ENCODE data around the gene AGA.

The AGA gene

DNA sequence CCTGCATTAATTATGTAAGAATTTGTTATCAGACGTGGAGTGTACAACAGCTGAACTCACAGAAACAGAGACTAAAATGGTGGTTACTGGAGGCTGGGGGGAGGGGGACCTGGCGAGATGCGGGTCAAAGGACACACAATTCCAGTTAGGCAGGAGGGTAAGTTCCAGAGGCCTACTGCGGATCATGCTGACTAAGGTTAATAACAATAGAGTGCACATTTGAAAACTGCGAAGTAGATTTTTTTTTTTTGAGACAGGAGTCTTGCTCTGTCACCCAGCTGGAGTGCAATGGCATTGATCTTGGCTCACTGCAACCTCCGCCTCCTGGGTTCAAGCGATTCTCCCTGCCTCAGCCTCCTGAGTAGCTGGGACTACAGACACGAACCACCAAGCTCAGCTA is 7.6 kb downstream of the AGA start:
- Histone ChIP-seq H3K4me1 (ENCODE audit: low read length) (no peaks in the 10 kb centered on the region), H3K27me3 (replicated peaks; ENCODE audit: insufficient read depth, low read length) (no peaks in the 10 kb centered on the region), H3K36me3 (replicated peaks; ENCODE audit: insufficient read depth, low read length) (no peaks in the 10 kb centered on the region), H4K20me1 (ENCODE audit: insufficient read depth, low read length) (no peaks in the 10 kb centered on the region), H3K4me2 (ENCODE audit: low read depth, low read length) (no peak overlapping the region), H2AFZ (ENCODE audit: low read length) (no peak overlapping the region), H3F3A (ENCODE audit: insufficient read depth, low read length) (no peaks in the 10 kb centered on the region), H3K9ac (ENCODE audit: low read length) (no peak overlapping the region), H3K27ac (ENCODE audit: low read length) (no peak overlapping the region), H3K9me2 (replicated peaks; ENCODE audit: insufficient read depth, low read length) (no peaks in the 10 kb centered on the region), H3K9me3 (replicated peaks; ENCODE audit: insufficient read depth, low read length) (no peaks in the 10 kb centered on the region), H3K79me2 (ENCODE audit: low read length) (no peaks in the 10 kb centered on the region), H3K4me3 (ENCODE audit: low read length) (no peak overlapping the region)
- TF ChIP-seq EZH2 (optimal IDR thresholded peaks at IDR 0.05; ENCODE audit: low read depth, low read length): no peak
- TF ChIP-seq EZH2phosphoT487 (IDR thresholded peaks at IDR 0.05; ENCODE audit: low read length): no peak
- TF ChIP-seq, protein P1, sequence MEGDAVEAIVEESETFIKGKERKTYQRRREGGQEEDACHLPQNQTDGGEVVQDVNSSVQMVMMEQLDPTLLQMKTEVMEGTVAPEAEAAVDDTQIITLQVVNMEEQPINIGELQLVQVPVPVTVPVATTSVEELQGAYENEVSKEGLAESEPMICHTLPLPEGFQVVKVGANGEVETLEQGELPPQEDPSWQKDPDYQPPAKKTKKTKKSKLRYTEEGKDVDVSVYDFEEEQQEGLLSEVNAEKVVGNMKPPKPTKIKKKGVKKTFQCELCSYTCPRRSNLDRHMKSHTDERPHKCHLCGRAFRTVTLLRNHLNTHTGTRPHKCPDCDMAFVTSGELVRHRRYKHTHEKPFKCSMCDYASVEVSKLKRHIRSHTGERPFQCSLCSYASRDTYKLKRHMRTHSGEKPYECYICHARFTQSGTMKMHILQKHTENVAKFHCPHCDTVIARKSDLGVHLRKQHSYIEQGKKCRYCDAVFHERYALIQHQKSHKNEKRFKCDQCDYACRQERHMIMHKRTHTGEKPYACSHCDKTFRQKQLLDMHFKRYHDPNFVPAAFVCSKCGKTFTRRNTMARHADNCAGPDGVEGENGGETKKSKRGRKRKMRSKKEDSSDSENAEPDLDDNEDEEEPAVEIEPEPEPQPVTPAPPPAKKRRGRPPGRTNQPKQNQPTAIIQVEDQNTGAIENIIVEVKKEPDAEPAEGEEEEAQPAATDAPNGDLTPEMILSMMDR (IDR thresholded peaks at IDR 0.05; ENCODE audit: low read length): no peak
- DNase-seq: no peak

DNA sequence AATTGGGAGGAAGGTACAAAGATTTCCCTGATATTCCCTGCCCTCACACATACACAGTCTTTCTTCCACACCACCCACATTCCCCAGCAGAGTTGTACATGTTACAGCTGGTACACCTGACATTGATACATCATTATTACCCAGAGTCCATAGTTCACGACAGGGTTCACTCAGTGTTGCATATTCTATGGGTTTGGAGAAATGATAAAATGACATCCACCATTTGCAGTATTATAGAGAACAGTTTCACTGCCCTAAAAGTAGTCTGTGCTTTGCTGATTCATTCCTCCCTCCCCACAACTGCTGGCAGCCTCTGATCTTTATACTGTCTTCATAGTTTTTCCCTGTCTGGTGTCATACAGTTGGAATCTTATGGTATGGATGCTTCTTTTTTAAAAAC is 15.0 kb downstream of the AGA start:
- no peaks in the 10 kb centered on the region for H3K4me1 ChIP-seq (ENCODE audit: low read length)
- H3K9ac ChIP-seq (ENCODE audit: low read length): no peak overlapping the region
- H3K27ac ChIP-seq (ENCODE audit: low read length): no peak overlapping the region
- H2AFZ ChIP-seq (ENCODE audit: low read length): no peak overlapping the region
- no peak overlapping the region for H3K4me2 ChIP-seq (ENCODE audit: low read depth, low read length)
- H3K9me3 ChIP-seq (replicated peaks; ENCODE audit: insufficient read depth, low read length): no peaks in the 10 kb centered on the region
- TF ChIP-seq, protein P1 (IDR thresholded peaks at IDR 0.05; ENCODE audit: low read length): no peak
- no peak for TF ChIP-seq EZH2phosphoT487 (IDR thresholded peaks at IDR 0.05; ENCODE audit: low read length)
- TF ChIP-seq EZH2 (optimal IDR thresholded peaks at IDR 0.05; ENCODE audit: low read depth, low read length): no peak
- H3K79me2 ChIP-seq (ENCODE audit: low read length): no peaks in the 10 kb centered on the region
- H3K4me3 ChIP-seq (ENCODE audit: low read length): no peak overlapping the region
- H3K27me3 ChIP-seq (replicated peaks; ENCODE audit: insufficient read depth, low read length): no peaks in the 10 kb centered on the region
- H3K9me2 ChIP-seq (replicated peaks; ENCODE audit: insufficient read depth, low read length): no peaks in the 10 kb centered on the region
- H3F3A ChIP-seq (ENCODE audit: insufficient read depth, low read length): no peaks in the 10 kb centered on the region
- no peaks in the 10 kb centered on the region for H4K20me1 ChIP-seq (ENCODE audit: insufficient read depth, low read length)
- no peaks in the 10 kb centered on the region for H3K36me3 ChIP-seq (replicated peaks; ENCODE audit: insufficient read depth, low read length)
- no peak for DNase-seq

DNA sequence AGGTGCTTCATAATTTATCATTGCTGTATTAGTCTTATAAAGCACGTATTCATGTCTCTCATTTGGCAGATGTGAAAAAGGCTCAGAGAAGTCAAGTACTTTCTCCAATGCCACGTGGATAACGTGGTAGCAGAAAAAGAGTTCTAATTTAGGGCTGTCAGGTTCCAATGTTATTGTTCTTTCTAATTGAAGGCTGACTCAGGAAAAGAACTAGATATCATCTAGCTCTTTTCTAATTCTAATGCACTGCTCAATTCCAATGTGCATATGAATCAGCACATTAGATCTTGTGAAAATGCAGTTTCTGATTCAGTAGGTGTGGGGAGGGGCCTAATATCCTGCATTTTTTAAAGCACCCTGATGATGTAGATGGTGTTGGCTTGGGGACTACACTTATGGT is 22.8 kb downstream of the AGA start:
- H3K4me3 ChIP-seq (ENCODE audit: low read length): no peak overlapping the region
- no peaks in the 10 kb centered on the region for H4K20me1 ChIP-seq (ENCODE audit: insufficient read depth, low read length)
- no peaks in the 10 kb centered on the region for H3K9me3 ChIP-seq (replicated peaks; ENCODE audit: insufficient read depth, low read length)
- H2AFZ ChIP-seq (ENCODE audit: low read length): no peak overlapping the region
- no peak for DNase-seq
- H3K36me3 ChIP-seq (replicated peaks; ENCODE audit: insufficient read depth, low read length): no peaks in the 10 kb centered on the region
- no peaks in the 10 kb centered on the region for H3K9me2 ChIP-seq (replicated peaks; ENCODE audit: insufficient read depth, low read length)
- H3K79me2 ChIP-seq (ENCODE audit: low read length): no peaks in the 10 kb centered on the region
- TF ChIP-seq EZH2 (optimal IDR thresholded peaks at IDR 0.05; ENCODE audit: low read depth, low read length) (no peak), EZH2phosphoT487 (IDR thresholded peaks at IDR 0.05; ENCODE audit: low read length) (no peak)
- TF ChIP-seq, protein P1 (IDR thresholded peaks at IDR 0.05; ENCODE audit: low read length): no peak
- H3K4me2 ChIP-seq (ENCODE audit: low read depth, low read length): no peak overlapping the region
- no peaks in the 10 kb centered on the region for H3K4me1 ChIP-seq (ENCODE audit: low read length)
- H3K27ac ChIP-seq (ENCODE audit: low read length): no peak overlapping the region
- H3F3A ChIP-seq (ENCODE audit: insufficient read depth, low read length): no peaks in the 10 kb centered on the region
- H3K27me3 ChIP-seq (replicated peaks; ENCODE audit: insufficient read depth, low read length): no peaks in the 10 kb centered on the region
- no peak overlapping the region for H3K9ac ChIP-seq (ENCODE audit: low read length)
